GM19351 (cell line): Measurements from ENCODE around the gene HMGCR.
"Not testable (repeated sequence)": the region's sequence is repeated elsewhere in the genome, so short reads cannot be mapped to it uniquely, and the experiment has no call there.

ENCODE experiments used
- ATAC-seq: cut with Tn5 transposase; IDR thresholded peaks from one replicate; pipeline ENCODE4 v1.9.1; 2021; ENCODE audit warnings: mild to moderate bottlenecking, moderate library complexity; ENCODE audit not compliant: unreplicated experiment

HMGCR gene

DNA sequence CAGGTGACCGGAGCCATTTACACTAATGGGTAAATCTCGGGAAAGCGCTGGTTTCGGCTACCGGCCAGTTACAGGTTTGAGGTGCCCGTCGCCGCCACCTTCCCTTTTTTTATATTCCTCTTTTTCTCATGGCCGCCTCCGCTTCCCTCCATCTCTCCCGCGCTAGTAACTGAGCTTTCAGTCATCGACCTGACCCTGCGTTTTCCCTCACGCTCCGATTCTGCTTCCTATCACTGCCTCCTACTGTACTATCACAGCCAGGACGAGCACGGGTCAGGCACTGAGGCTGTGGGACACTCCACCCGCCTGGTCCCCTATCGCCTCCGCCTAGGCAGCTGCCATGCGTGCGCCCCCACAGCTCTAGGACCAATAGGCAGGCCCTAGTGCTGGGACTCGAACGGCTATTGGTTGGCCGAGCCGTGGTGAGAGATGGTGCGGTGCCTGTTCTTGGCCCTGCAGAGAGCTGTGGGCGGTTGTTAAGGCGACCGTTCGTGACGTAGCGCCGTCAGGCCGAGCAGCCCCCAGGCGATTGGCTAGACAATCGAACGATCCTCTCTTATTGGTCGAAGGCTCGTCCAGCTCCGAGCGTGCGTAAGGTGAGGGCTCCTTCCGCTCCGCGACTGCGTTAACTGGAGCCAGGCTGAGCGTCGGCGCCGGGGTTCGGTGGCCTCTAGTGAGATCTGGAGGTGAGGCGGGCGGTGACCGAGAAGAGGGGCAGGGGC, at the start of gene HMGCR:
HMGCR (plus strand) TSS at position 606 of the 722 bp plus-strand sequence. CDS start 5,386 bp downstream, outside the sequence.
- ATAC-seq: peak; percentile 96

DNA sequence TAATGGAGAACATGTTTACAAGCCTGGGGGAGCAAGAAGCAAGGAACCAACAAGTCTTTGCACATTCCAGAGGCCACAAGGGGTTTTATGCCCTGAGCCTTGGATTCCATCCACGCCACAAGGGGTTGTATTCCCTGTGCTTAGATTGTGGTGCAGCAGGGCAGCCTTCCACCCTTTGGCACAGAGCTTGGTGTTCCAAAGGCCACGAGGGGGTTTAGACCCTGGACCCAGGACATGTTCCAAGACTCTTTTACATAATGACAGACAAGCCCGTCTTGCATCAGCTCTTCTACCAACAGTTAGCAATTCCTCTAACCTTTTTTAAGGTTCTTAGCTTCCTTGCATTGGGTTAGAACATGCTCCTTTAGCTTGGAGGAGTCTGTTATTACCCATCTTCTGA, 45.2 kb upstream of the HMGCR start:
- not testable (repeated sequence) for ATAC-seq

DNA sequence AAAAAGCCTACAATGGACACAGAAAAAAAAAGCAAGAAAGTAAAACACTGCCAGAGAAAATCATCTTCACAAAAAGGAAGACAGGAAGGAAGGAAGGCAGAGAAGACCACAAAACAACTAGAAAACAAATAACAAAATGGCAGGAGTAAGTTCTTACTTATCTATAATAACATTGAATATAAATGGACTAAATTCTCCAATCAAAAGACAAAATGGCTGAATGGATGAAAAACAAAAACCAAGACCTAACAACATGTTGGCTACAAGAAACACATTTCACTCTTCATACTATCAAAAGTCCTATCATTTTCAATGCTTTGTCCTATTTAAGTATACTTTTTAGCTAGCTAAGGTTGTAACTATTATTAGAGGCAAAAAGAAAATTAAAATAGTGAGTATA, 36.9 kb upstream of the HMGCR start:
- ATAC-seq: no peak

DNA sequence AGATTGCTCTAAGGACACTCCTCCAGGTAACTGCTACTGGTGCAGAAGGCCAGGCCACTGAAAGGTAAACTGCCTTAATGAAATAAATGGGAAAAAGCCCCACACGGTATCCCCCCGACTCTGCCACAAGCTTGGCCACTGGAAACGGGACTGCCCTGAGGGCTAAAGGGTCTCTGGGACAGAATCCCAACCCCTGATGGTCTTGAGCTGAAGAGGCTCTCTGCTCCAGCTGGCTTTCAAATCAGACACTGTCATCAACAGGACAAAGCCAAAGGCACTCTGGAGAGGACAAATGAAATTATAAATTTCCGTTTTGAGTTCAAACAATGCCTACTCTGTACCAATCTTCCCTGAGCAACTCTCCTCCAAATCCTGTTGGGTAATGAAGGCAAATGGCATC, 33.6 kb upstream of the HMGCR start:
- ATAC-seq: no peak

DNA sequence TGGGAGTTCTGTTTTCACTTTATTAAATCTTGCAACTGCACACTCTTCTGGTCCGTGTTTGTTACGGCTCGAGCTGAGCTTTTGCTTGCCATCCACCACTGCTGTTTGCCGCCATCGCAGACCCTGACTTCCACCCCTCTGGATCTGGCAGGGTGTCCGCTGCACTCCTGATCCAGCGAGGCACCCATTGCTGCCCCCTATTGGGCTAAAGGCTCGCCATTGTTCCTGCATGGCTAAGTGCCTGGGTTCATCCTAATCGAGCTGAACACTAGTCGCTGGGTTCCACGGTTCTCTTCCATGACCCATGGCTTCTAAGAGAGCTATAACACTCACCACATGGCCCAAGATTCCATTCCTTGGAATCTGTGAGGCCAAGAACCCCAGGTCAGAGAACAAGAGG, 32.5 kb upstream of the HMGCR start:
- ATAC-seq: not testable (repeated sequence)

DNA sequence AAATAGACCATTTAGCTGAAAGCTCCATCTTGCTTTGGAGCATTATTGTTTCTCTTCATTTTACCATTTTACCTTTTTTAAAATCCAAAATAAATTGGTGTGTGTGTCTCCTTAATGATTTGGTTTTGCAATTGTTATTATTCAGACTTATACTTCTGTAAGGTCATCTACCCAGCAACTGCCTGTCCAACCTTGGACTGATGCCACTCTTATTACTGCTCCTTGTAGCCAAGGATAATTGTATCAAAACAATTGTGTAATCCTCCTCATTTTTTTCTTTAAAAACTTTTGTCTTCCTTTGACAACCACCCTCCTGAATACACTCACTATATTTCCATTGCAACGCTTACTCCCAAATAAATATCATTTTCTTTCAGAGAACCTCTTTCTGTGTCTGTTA, 30.3 kb upstream of the HMGCR start:
- no peak for ATAC-seq

DNA sequence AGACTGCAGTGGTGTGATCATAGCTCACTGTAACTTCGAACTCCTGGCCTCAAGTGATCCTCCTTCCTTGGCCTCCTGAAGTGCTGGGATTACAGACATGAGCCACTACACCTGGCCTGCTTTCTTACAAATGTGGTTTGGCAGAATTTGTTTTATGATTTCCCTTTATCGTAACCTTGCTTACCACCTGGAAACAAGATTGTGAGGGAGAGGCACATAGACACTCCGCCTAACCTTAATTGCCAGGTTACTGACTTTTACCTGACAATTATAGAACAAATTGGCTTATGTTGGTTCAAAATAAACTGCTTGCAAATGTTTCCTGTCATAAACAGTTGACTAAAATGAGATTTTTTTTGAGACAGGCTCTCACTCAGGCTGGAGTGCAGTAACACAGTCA, 26.8 kb upstream of the HMGCR start:
- ATAC-seq: no peak

DNA sequence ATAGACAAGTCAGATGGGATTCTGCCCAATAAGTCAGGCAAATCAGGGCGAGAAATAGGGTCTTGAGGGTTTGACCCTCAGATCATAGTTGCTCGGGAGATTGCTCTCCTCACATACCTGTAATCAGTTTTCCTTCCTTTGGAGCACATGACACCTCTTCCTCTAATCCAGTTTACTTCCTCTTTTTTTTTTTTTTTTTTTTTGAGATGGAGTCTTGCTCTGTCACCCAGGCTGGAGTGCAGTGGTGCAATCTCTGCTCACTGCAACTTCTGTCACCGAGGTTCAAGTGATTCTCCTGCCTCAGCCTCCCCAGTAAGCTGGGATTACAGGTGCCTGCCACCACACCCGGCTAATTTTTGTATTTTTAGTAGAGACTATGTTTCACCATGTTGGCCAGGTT, 17.9 kb upstream of the HMGCR start:
- ATAC-seq: not testable (repeated sequence)

DNA sequence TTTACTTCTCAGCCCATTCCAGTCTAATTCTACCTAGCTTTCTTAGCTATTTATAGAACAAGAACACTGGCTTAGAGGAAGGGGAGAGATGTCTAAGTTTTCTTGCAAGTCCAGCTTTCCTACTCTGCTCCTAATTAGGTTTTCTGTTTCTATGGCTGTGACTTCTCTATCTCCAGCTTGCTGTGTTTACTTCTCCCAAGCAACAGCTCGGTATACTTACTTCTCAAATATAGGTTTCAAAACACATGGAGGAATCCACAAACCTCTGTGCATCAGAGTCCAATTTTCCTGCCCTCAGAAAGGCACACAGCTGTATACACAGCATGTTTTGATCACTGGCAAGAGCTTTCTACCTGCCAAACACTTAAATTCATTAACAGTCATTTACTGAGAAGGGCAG, 17.4 kb upstream of the HMGCR start:
- ATAC-seq: no peak

DNA sequence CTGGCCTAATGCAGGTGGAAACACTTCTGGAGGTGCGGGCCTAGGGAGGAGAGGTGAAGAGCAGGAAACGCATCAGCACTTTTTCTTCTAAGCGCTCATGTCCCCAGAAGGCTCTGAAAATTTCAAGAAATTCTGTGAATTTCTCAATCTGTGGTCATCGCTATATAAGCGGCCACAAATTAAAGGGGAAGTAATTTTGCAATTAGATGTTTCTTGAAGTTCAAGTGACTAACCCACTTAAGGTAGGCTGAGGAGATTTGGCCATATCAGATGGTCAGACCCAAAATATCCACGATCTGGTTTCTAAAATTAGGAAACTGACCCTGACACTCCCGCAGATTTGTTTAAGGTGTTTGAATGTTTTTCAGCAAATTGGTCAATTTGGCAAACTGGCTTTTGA, 16.6 kb upstream of the HMGCR start:
- ATAC-seq: no peak

DNA sequence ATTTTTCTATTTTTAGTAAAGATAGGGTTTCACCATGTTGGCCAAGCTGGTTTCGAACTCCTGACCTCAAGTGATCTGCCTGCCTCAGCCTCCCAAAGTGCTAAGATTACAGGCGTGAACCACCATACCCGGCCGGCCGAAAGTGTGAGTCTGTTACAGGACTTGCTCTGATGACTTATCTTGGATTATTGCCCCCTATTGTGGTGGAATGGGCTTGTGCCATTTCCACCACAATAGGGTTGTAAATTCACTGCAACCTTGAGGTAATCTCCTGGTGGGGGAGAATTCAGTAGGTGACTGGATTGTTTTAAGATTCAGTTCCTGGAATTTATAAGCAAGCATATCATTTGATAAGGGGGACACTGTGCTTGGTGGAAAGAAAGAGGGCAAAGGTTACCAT, 15.0 kb upstream of the HMGCR start:
- no peak for ATAC-seq

DNA sequence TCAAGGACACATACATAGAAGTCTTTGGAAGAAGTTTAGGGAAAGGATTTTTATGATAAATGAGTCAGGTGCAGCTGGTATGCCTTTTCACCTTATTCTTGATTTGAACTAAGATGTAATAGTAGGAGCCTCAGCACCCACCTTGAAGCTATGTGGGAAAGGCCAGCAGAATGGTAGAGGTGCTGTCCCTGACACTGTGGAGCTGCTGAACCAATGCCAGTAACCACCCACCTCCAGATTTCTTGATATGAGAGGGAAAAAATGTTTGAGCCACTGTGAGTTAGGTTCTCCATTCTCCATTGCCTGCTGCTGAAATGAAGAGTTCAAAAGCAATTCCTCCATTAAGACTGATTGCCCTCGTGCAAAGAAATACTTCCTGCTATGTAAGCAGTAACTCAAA, 12.2 kb upstream of the HMGCR start:
- no peak for ATAC-seq

DNA sequence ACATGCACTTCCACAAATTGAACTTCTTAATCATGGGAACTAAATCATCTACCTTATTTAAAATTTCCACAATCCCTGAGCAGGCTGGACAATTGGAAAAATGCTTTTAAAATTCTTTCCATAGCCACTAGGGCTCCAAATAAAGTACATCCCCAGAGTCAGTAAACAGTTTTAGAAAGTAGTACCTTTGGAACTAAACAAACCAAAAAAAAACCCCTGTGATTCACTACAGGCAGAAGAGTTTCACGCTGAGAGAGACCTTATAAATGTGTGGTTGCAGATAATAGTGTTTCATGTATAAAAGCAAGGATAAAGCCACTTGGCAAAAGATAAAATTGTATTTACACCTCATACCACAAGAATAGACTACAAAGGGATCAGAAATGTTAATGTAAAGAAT, 11.8 kb upstream of the HMGCR start:
- no peak for ATAC-seq

DNA sequence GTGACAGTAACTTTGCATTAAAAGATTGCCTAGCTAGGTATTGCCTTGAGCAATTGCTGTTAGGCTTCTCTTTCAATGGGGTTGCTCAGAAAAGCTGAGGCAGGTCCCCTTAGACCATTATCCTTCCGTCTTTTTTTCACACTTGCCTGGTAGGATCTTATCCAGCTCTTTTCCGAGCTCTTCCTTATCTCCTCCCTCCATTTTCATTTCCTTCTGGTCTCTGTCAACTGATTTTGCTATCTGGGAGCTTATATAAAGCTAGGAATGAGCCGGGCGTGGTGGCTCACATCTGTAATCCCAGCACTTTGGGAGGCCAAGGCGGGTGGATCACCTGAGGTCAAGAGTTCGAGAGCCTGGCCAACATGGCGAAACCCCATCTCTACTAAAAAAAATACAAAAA, 6.6 kb upstream of the HMGCR start:
- no peak for ATAC-seq

DNA sequence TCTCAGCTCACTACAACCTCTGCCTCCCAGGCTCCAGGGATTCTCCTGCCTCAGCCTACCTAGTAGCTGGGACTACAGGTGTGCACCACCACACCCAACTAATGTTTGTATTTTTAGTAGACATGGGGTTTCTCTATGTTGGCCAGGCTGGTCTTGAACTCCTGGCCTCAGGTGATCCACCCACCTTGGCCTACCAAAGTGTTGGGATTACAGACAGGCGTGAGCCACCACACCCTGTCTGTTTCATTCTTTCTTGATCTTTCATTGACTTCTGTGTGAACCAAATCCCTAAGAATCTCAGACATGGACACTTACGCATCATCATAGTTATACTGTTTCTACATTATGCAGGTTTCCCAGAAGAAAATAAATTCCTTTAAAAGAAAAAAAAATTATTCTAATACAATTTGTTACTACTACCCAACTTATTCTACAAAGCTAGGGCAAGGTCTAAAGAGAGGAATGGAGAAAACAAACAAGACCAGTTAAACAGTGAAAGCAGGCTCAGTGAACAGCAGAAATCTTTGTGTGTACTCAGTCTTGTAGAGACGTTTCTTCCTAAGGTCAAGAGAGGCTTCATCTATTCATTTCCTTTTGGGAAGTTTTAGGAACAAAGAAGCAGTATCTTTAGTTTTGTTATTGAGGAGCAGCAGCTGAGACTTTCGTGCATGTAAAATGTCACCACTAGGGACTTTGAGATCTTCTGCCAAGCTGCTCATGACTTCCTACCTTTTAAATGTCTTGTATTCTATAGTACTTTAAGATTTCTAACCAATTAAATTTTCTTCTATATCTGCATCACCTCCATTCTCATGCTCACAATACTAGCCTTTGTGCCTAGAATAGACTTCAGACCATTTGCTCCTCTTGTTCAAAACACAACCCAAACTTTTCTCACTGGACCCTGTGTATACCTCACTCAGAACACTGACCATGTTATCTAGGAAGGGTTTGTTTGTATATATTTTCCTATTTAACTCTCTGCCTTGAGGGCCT, 5.6 kb upstream of the HMGCR start:
- no peak for ATAC-seq

DNA sequence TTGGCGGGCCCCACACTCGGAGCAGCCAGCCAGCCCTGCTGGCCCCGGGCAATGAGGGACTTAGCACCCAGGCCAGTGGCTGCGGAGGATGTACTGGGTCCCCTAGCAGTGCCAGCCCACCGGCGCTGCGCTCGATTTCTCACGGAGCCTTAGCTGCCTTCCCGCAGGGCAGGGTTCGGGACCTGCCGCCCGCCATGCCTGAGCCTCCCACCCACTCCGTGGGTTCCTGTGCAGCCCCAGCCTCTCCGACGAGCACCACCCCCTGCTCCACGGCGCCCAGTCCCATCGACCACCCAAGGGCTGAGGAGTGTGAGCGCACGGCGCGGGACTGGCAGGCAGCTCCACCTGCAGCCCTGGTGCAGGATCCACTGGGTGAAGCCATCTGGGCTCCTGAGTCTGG, 3.3 kb upstream of the HMGCR start:
- not testable (repeated sequence) for ATAC-seq

DNA sequence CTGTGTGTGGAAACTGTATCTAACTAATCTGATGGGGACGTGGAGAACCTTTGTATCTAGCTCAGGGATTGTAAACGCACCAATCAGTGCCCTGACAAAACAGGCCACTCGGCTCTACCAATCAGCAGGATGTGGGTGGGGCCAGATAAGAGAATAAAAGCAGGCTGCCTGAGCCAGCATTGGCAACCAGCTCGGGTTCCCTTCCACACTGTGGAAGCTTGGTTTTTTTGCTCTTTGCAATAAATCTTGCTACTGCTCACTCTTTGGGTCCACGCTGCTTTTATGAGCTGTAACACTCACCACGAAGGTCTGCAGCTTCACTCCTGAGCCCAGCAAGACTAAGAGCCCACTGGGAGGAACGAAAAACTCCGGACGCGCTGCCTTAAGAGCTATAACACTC, 2.6 kb upstream of the HMGCR start:
- not testable (repeated sequence) for ATAC-seq

DNA sequence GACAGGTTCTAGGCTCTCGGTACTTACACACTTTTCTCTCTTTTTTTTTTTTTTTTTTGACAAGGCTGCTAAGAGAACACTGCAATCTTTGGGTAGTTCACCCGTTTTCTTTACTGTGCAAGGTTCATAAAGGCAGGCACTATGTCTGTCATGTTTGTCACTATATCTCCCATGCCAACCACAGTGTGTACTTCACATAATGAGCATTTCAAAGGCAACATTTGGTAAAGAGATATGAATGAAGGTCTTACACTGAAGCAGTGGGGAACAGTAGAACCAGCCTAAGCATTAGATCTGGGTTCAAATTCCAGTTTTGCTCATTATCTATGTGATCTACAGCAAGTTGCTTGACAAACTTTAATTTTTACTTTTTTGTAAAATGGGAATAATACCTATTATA, 1.5 kb upstream of the HMGCR start:
- no peak for ATAC-seq

DNA sequence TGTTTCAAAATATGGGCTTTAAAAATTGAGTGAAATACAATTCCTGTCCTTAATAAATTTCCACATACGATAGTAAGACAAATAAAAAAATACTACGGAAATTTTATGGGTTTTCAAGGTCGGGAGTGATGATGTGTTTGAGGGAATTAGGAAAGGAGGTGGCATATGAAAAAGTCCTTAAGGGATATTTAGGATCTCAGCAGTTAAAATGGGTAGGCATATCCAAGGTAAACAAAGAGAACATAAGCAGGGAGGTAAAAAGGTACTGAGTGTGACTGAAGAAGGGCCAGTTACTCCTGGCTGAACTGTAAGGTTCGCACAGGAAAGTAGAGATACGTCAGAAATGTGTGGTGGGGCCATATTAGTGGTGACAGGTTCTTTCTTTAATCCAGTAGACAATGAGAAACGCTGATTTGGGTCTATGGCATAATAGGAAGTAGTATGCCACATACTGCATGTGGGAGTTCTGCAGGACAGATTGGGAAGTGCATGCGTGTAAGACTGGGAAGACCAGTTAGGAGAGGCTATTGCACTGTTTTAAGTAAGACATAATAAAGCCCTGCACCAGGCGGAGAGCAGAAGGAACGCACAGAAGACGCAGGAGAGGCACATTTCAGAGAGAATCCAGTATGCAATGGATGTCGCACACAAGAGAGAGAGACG, 937 bp upstream of the HMGCR start:
- no peak for ATAC-seq

DNA sequence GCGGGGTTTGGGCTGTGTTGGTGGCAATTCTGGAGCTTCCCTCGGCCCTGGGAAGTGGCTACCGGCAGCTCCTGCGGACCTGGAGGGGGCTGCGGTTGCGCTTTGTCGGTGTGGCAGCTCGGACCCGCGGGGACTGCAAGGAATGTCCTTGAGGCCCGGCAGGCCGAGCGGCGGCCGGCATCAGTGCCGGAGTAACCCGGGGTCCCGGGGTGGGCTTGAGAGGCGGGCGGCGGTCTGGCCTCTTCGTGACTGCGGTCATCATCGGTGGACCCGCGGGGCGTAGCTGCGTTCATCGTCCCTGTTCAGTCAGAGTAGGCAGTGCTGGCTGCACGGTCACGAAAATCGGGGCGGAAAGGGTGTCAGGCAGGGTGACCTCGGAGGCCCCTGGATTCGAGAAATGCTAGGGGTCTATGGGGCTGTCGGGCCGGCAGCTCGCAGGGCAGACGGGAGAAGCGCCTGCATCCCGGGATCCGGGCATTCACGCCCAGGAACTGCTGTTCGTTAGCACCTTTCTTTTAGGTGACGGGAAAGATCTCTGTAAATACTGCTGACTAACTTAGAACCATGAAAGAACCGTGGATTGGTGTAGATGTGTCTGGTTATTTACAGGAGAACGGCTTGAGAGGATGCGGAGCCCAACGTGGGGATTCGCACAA, 474 bp downstream of the HMGCR start:
- peak; percentile 1 for ATAC-seq

DNA sequence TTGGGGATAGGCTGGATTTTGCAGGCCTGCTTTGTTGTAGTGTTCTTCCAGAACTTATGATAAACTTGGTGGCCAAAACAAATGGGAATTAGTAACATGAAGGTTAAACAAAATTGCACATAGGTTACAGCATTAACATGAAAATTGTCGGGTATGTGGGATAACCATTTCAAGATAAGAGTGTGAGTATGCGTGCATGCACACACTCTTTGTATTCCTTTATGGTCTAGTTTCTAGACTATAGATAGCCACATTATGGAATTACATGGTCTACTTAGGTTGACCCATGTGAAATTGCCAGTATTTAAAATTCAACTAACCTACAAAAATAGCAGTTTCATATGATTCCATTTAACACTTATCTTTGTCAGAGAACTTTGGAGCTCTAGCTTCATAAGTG, 1.4 kb downstream of the HMGCR start:
- ATAC-seq: no peak
